Liver (tissue), 9 donors: ENCODE measurements around the gene UNC13C. TPM values are rescaled to one million over a fixed set of nuclear protein-coding genes. Genes with fewer than 3 reads are reported as not detected.

Source experiments
- DNase-seq: peaks from one replicate; pipeline ENCODE4 v3.0.0-alpha.2; 2017; ENCODE audit warnings: low spot score
- H3K27ac ChIP-seq, 2 donors: one replicate each; pipeline ENCODE4 v1.7.0; 2013; ENCODE audit warnings: inconsistent platforms in 2 of 2, low read length in 2 of 2, control low read depth in 1 of 2, low read depth in 1 of 2, mild to moderate bottlenecking in 1 of 2
- H3K27me3 ChIP-seq, 4 donors: one replicate each; pipeline versions ENCODE4 v1.6.1 to v1.7.0; 2013; ENCODE audit warnings: low read length in 3 of 4, inconsistent platforms in 1 of 4, mild to moderate bottlenecking in 1 of 4, moderate library complexity in 1 of 4; ENCODE audit not compliant: control insufficient read depth in 4 of 4, insufficient read depth in 4 of 4
- H3K36me3 ChIP-seq, 4 donors: one replicate each; pipeline versions ENCODE4 v1.6.1 to v1.7.0; 2013; ENCODE audit warnings: low read length in 3 of 4, mild to moderate bottlenecking in 3 of 4, low read depth in 1 of 4, moderate library complexity in 1 of 4; ENCODE audit not compliant: control insufficient read depth in 4 of 4, insufficient read depth in 3 of 4
- H3K4me1 ChIP-seq, 4 donors: one replicate each; pipeline versions ENCODE4 v1.6.1 to v1.7.0; 2013; ENCODE audit warnings: low read length in 3 of 4, mild to moderate bottlenecking in 3 of 4, moderate library complexity in 1 of 4; ENCODE audit not compliant: control insufficient read depth in 4 of 4, insufficient read depth in 4 of 4
- H3K4me3 ChIP-seq, 3 donors: one replicate each; pipeline versions ENCODE4 v1.6.1 to v1.7.0; 2013; ENCODE audit warnings: low read length in 3 of 3, control low read depth in 1 of 3, low read depth in 1 of 3, mild to moderate bottlenecking in 1 of 3
- H3K9ac ChIP-seq, 2 donors: one replicate each; pipeline ENCODE4 v1.7.0; 2013; ENCODE audit warnings: low read length in 2 of 2, mild to moderate bottlenecking in 2 of 2, moderate library complexity in 2 of 2, control low read depth in 1 of 2, low read depth in 1 of 2
- H3K9me3 ChIP-seq, 4 donors: one replicate each; pipeline versions ENCODE4 v1.6.1 to v1.7.0; 2013; ENCODE audit warnings: low read length in 3 of 4; ENCODE audit not compliant: control insufficient read depth in 4 of 4
- EGR1 ChIP-seq, 2 donors: IDR thresholded peaks; 2 replicates each; pipeline ENCODE4 v1.6.1; 2016 to 2018; ENCODE audit warnings: antibody characterized with exemption in 2 of 2, low read depth in 2 of 2
- FOXA1 ChIP-seq: IDR thresholded peaks from 2 replicates; pipeline ENCODE4 v1.6.1; 2016; ENCODE audit warnings: antibody characterized with exemption
- FOXA2 ChIP-seq: IDR thresholded peaks from 2 replicates; pipeline ENCODE4 v1.6.1; 2016; ENCODE audit warnings: antibody characterized with exemption
- GABPA ChIP-seq, 2 donors: IDR thresholded peaks in 1 of 2; conservative IDR thresholded peaks in 1 of 2; 2 replicates each; pipeline ENCODE4 v1.6.1; 2016; ENCODE audit warnings: antibody characterized with exemption in 2 of 2, mild to moderate bottlenecking in 1 of 2, moderate library complexity in 1 of 2
- HNF4A ChIP-seq, 2 donors: conservative IDR thresholded peaks; 2 replicates each; pipeline ENCODE4 v1.6.1; 2016; ENCODE audit warnings: antibody characterized with exemption in 2 of 2, mild to moderate bottlenecking in 2 of 2
- HNF4G ChIP-seq: IDR thresholded peaks from 2 replicates; pipeline ENCODE4 v1.6.1; 2016; ENCODE audit warnings: antibody characterized with exemption
- JUND ChIP-seq, 2 donors: IDR thresholded peaks; 2 replicates each; pipeline ENCODE4 v1.6.1; 2016; ENCODE audit warnings: antibody characterized with exemption in 2 of 2
- NR2F2 ChIP-seq: IDR thresholded peaks from 2 replicates; pipeline ENCODE4 v1.6.1; 2016; ENCODE audit warnings: antibody characterized with exemption
- RAD21 ChIP-seq, 2 donors: IDR thresholded peaks; 2 replicates each; pipeline ENCODE4 v1.6.1; 2016; ENCODE audit warnings: antibody characterized with exemption in 2 of 2, mild to moderate bottlenecking in 2 of 2
- RXRA ChIP-seq, 2 donors: IDR thresholded peaks; 2 replicates each; pipeline ENCODE4 v1.6.1; 2017 to 2018; ENCODE audit warnings: antibody characterized with exemption in 2 of 2, mild to moderate bottlenecking in 1 of 2
- SP1 ChIP-seq: IDR thresholded peaks from 2 replicates; pipeline ENCODE4 v1.6.1; 2018; ENCODE audit warnings: antibody characterized with exemption, mild to moderate bottlenecking
- TAF1 ChIP-seq: conservative IDR thresholded peaks from 2 replicates; pipeline ENCODE4 v1.6.1; 2016; ENCODE audit warnings: antibody characterized with exemption, mild to moderate bottlenecking
- YY1 ChIP-seq: IDR thresholded peaks from 2 replicates; pipeline ENCODE4 v1.6.1; 2016; ENCODE audit warnings: antibody characterized with exemption, mild to moderate bottlenecking
- WGBS: extraction: QIAGEN DNeasy Blood & Tissue Kit; methylation state at CpG from one replicate; pipeline ENCODE4 v1.1.7; 2013; 5-methylcytosine and 5-hydroxymethylcytosine counted together
- polyA plus RNA-seq, 2 donors: library from polyadenylated mRNA; stranded (reverse) in 1 of 2; unstranded in 1 of 2; fragments of 200-250 nt in 1 of 2; fragments of >200 nt in 1 of 2; fragmentation: Nextera tagmentation in 1 of 2; extraction: Ambion mirVana in 1 of 2; gene quantifications; one replicate each; pipeline versions ENCODE4 v1.2.1 to v1.2.3, GENCODE V29; 2013 to 2015
- total RNA-seq, 2 donors: library from RNA; depleted of rRNA; stranded (reverse); fragments of >200 nt; gene quantifications; one replicate each; pipeline ENCODE4 v1.2.3, GENCODE V29; 2014
- TF ChIP-seq, protein P1 (sequence below): IDR thresholded peaks from 2 replicates; pipeline ENCODE4 v1.6.1; 2016; ENCODE audit warnings: antibody characterized with exemption
- TF ChIP-seq, protein P2 (sequence below): IDR thresholded peaks from 2 replicates; pipeline ENCODE4 v1.6.1; 2016; ENCODE audit warnings: antibody characterized with exemption
- TF ChIP-seq, protein P3 (sequence below): fragments of 150-350 bp; IDR thresholded peaks from 2 replicates; pipeline ENCODE4 v1.5.1; 2017; ENCODE audit warnings: improper control_type of control experiment, low read depth, low read length; ENCODE audit not compliant: missing input control
- TF ChIP-seq, protein P4 (sequence below): IDR thresholded peaks from 2 replicates; pipeline ENCODE4 v1.6.1; 2016; ENCODE audit warnings: antibody characterized with exemption
- TF ChIP-seq, protein P5 (sequence below): IDR thresholded peaks from 2 replicates; pipeline ENCODE4 v1.6.1; 2016; ENCODE audit warnings: antibody characterized with exemption, mild to moderate bottlenecking
- donor health status: healthy.
- donor health status: healthy.
- donor health status: healthy.
- donor health status: healthy.
- donor health status: healthy.

Gene UNC13C
- total and polyA plus RNA-seq, 4 donors = 0.19 TPM; not detected in 3

DNA sequence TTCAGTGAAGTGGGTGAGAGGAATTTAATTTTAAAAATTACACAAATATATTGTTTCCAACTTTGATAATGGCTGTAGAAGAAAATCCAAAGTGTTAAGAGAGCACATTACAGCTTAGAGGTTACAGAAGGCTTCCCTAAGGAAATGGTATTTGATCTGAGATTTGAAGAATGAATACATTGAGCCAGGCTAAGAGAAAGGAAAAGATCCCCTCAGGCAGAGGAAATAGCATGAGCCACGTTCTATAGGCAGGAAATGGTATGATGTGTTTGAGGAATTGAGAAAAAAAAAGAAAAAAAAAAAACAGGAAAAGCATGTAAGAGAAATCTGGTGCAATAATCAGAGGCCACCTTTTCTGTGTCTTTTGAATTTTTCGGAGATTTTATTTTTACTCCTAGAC lies 48.6 kb downstream of the UNC13C start:
- Histone ChIP-seq H3K4me1 (no peaks in the 10 kb centered on the region), H3K4me3 (no peak overlapping the region), H3K27ac (no peak overlapping the region), H3K27me3 (no peaks in the 10 kb centered on the region), H3K9ac (no peak overlapping the region), H3K36me3 (no peaks in the 10 kb centered on the region), H3K9me3 (no peaks in the 10 kb centered on the region)
- TF ChIP-seq, protein P1, sequence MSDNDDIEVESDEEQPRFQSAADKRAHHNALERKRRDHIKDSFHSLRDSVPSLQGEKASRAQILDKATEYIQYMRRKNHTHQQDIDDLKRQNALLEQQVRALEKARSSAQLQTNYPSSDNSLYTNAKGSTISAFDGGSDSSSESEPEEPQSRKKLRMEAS = no peak
- TF ChIP-seq, protein P2, sequence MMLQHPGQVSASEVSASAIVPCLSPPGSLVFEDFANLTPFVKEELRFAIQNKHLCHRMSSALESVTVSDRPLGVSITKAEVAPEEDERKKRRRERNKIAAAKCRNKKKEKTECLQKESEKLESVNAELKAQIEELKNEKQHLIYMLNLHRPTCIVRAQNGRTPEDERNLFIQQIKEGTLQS = no peak
- TF ChIP-seq, protein P3, sequence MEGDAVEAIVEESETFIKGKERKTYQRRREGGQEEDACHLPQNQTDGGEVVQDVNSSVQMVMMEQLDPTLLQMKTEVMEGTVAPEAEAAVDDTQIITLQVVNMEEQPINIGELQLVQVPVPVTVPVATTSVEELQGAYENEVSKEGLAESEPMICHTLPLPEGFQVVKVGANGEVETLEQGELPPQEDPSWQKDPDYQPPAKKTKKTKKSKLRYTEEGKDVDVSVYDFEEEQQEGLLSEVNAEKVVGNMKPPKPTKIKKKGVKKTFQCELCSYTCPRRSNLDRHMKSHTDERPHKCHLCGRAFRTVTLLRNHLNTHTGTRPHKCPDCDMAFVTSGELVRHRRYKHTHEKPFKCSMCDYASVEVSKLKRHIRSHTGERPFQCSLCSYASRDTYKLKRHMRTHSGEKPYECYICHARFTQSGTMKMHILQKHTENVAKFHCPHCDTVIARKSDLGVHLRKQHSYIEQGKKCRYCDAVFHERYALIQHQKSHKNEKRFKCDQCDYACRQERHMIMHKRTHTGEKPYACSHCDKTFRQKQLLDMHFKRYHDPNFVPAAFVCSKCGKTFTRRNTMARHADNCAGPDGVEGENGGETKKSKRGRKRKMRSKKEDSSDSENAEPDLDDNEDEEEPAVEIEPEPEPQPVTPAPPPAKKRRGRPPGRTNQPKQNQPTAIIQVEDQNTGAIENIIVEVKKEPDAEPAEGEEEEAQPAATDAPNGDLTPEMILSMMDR = no peak
- TF ChIP-seq EGR1 (IDR thresholded peaks at IDR 0.05; ENCODE audit: low read depth in 2 of 2) (no peak), FOXA2 (no peak), RAD21 (IDR thresholded peaks at IDR 0.05) (no peak), JUND (IDR thresholded peaks at IDR 0.05) (no peak), NR2F2 (no peak), RXRA (IDR thresholded peaks at IDR 0.05) (no peak), GABPA (IDR thresholded peaks at IDR 0.05 in 1 of 2, conservative IDR thresholded peaks at IDR 0.05 in 1 of 2) (no peak), YY1 (no peak), SP1 (no peak)
- DNase-seq = no peak
- WGBS = 55% methylated on average over 2 of the region's 2 CpGs

DNA sequence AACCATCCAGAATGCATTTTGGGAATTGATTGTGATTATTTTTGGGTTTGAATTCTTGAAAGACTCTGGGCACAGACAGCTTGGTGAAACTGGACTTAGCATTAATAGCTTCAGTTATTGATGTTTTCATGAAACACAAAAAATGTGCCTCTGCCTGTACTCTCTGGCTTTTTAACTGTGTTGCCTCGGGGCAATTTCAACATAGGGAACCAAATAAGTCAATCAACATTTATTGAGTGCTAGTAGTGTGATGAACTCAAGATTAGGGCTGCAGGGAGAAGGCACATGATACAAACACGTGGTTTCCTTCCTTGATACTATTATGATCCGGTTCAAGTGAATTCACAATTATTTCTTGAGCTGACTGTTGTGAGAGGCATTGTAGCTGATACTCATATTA lies 50.8 kb downstream of the UNC13C start:
- WGBS = 54% methylated on average over 3 of the region's 3 CpGs
- no peak for DNase-seq
- no peak overlapping the region for H3K4me3 ChIP-seq
- TF ChIP-seq EGR1 (IDR thresholded peaks at IDR 0.05; ENCODE audit: low read depth in 2 of 2) = no peak
- TF ChIP-seq YY1 = no peak
- TF ChIP-seq RXRA (IDR thresholded peaks at IDR 0.05) = no peak
- TF ChIP-seq, protein P3 = no peak
- TF ChIP-seq HNF4G = no peak
- no peak for TF ChIP-seq TAF1
- no peak for TF ChIP-seq SP1
- no peak for TF ChIP-seq NR2F2
- no peak for TF ChIP-seq FOXA1
- TF ChIP-seq, protein P1 = no peak
- no peak for TF ChIP-seq HNF4A (conservative IDR thresholded peaks at IDR 0.05)
- TF ChIP-seq FOXA2 = no peak
- no peak for TF ChIP-seq RAD21 (IDR thresholded peaks at IDR 0.05)
- TF ChIP-seq, protein P2 = no peak
- TF ChIP-seq, protein P4, sequence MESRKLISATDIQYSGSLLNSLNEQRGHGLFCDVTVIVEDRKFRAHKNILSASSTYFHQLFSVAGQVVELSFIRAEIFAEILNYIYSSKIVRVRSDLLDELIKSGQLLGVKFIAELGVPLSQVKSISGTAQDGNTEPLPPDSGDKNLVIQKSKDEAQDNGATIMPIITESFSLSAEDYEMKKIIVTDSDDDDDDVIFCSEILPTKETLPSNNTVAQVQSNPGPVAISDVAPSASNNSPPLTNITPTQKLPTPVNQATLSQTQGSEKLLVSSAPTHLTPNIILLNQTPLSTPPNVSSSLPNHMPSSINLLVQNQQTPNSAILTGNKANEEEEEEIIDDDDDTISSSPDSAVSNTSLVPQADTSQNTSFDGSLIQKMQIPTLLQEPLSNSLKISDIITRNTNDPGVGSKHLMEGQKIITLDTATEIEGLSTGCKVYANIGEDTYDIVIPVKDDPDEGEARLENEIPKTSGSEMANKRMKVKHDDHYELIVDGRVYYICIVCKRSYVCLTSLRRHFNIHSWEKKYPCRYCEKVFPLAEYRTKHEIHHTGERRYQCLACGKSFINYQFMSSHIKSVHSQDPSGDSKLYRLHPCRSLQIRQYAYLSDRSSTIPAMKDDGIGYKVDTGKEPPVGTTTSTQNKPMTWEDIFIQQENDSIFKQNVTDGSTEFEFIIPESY = no peak
- TF ChIP-seq GABPA (IDR thresholded peaks at IDR 0.05 in 1 of 2, conservative IDR thresholded peaks at IDR 0.05 in 1 of 2) = no peak
- TF ChIP-seq, protein P5, sequence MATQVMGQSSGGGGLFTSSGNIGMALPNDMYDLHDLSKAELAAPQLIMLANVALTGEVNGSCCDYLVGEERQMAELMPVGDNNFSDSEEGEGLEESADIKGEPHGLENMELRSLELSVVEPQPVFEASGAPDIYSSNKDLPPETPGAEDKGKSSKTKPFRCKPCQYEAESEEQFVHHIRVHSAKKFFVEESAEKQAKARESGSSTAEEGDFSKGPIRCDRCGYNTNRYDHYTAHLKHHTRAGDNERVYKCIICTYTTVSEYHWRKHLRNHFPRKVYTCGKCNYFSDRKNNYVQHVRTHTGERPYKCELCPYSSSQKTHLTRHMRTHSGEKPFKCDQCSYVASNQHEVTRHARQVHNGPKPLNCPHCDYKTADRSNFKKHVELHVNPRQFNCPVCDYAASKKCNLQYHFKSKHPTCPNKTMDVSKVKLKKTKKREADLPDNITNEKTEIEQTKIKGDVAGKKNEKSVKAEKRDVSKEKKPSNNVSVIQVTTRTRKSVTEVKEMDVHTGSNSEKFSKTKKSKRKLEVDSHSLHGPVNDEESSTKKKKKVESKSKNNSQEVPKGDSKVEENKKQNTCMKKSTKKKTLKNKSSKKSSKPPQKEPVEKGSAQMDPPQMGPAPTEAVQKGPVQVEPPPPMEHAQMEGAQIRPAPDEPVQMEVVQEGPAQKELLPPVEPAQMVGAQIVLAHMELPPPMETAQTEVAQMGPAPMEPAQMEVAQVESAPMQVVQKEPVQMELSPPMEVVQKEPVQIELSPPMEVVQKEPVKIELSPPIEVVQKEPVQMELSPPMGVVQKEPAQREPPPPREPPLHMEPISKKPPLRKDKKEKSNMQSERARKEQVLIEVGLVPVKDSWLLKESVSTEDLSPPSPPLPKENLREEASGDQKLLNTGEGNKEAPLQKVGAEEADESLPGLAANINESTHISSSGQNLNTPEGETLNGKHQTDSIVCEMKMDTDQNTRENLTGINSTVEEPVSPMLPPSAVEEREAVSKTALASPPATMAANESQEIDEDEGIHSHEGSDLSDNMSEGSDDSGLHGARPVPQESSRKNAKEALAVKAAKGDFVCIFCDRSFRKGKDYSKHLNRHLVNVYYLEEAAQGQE = no peak
- TF ChIP-seq JUND (IDR thresholded peaks at IDR 0.05) = no peak
- no peak overlapping the region for H3K9ac ChIP-seq
- peaks cover 0 to 8% (median 5%) of the 10 kb centered on the region in 4 donors for H3K4me1 ChIP-seq
- no peaks in the 10 kb centered on the region for H3K36me3 ChIP-seq
- H3K27ac ChIP-seq = no peak overlapping the region
- H3K27me3 ChIP-seq = no peaks in the 10 kb centered on the region
- no peaks in the 10 kb centered on the region for H3K9me3 ChIP-seq
